H9 (cell line): Measurements from ENCODE around the gene PEX10. TPM values are rescaled to one million over a fixed set of nuclear protein-coding genes. Genes with fewer than 3 reads are reported as not detected.

ENCODE experiments used
- DNase-seq: peaks from one replicate; pipeline ENCODE4 v3.0.0-alpha.2; 2017
- H2AFZ ChIP-seq: one replicate; pipeline ENCODE4 v1.6.1; 2013; ENCODE audit warnings: mild to moderate bottlenecking, low read length, control low read depth, moderate library complexity
- H2AK5ac ChIP-seq: 2 replicates; pipeline ENCODE4 v1.6.1; 2013; ENCODE audit warnings: low read length, control low read depth, mixed read lengths; ENCODE audit not compliant: insufficient read length
- H2BK120ac ChIP-seq: one replicate; pipeline ENCODE4 v1.6.1; 2013; ENCODE audit warnings: low read depth, mild to moderate bottlenecking, low read length, control low read depth, inconsistent platforms; ENCODE audit not compliant: poor library complexity, severe bottlenecking
- H2BK12ac ChIP-seq: 2 replicates; pipeline ENCODE4 v1.6.1; 2013; ENCODE audit warnings: low read length, control low read depth, mixed read lengths, low read depth; ENCODE audit not compliant: insufficient read length
- H2BK15ac ChIP-seq: 2 replicates; pipeline ENCODE4 v1.6.1; 2013; ENCODE audit warnings: low read depth, low read length, control low read depth
- H2BK20ac ChIP-seq: one replicate; pipeline ENCODE4 v1.6.1; 2013; ENCODE audit warnings: low read depth, mild to moderate bottlenecking, low read length, control low read depth, inconsistent platforms; ENCODE audit not compliant: poor library complexity, severe bottlenecking
- H2BK5ac ChIP-seq: 2 replicates; pipeline ENCODE4 v1.6.1; 2013; ENCODE audit warnings: low read length, control low read depth, mixed read lengths; ENCODE audit not compliant: insufficient read length
- H3K14ac ChIP-seq: 2 replicates; pipeline ENCODE4 v1.6.1; 2013; ENCODE audit warnings: low read length, control low read depth; ENCODE audit not compliant: insufficient read depth
- H3K18ac ChIP-seq: 2 replicates; pipeline ENCODE4 v1.6.1; 2013; ENCODE audit warnings: low read depth, mild to moderate bottlenecking, mixed read lengths, low read length, control low read depth; ENCODE audit not compliant: insufficient read length
- H3K23ac ChIP-seq: 2 replicates; pipeline ENCODE4 v1.6.1; 2013; ENCODE audit warnings: low read length, control low read depth, mixed read lengths, low read depth; ENCODE audit not compliant: insufficient read length
- H3K23me2 ChIP-seq: 2 replicates; pipeline ENCODE4 v1.6.1; 2013; ENCODE audit warnings: low read depth, mild to moderate bottlenecking, mixed read lengths, low read length, control low read depth; ENCODE audit not compliant: insufficient read length, poor library complexity, severe bottlenecking
- H3K27ac ChIP-seq: 2 replicates; pipeline ENCODE4 v1.5.1; 2013; ENCODE audit warnings: low read length, control low read depth, mixed read lengths, low read depth; ENCODE audit not compliant: insufficient read length
- H3K27me3 ChIP-seq: 2 replicates; pipeline ENCODE4 v1.6.1; 2013; ENCODE audit warnings: low read length, control low read depth, inconsistent platforms; ENCODE audit not compliant: insufficient read depth
- H3K4ac ChIP-seq: 2 replicates; pipeline ENCODE4 v1.6.1; 2013; ENCODE audit warnings: low read depth, mild to moderate bottlenecking, control low read depth, inconsistent platforms, low read length, moderate library complexity
- H3K4me1 ChIP-seq: 2 replicates; pipeline ENCODE4 v1.6.1; 2013; ENCODE audit warnings: low read length, control low read depth, inconsistent platforms; ENCODE audit not compliant: insufficient read depth
- H3K4me2 ChIP-seq: 2 replicates; pipeline ENCODE4 v1.6.1; 2013; ENCODE audit warnings: low read length, control low read depth, mixed read lengths; ENCODE audit not compliant: insufficient read length, insufficient read depth
- H3K56ac ChIP-seq: 2 replicates; pipeline ENCODE4 v1.6.1; 2013; ENCODE audit warnings: low read depth, mild to moderate bottlenecking, mixed read lengths, low read length, control low read depth; ENCODE audit not compliant: insufficient read length
- H3K79me1 ChIP-seq: 2 replicates; pipeline ENCODE4 v1.6.1; 2013; ENCODE audit warnings: low read depth, mild to moderate bottlenecking, moderate library complexity, low read length, control low read depth, inconsistent platforms; ENCODE audit not compliant: insufficient read depth, poor library complexity, severe bottlenecking
- H3K79me2 ChIP-seq: 2 replicates; pipeline ENCODE4 v1.6.1; 2013; ENCODE audit warnings: low read length, control low read depth, inconsistent platforms; ENCODE audit not compliant: insufficient read depth
- H3K9ac ChIP-seq: 2 replicates; pipeline ENCODE4 v1.6.1; 2013; ENCODE audit warnings: low read length, control low read depth, mixed read lengths; ENCODE audit not compliant: insufficient read length; ENCODE audit errors: extremely low read depth
- H3K9me3 ChIP-seq: one replicate; pipeline ENCODE4 v1.6.1; 2013; ENCODE audit warnings: low read depth, low read length, inconsistent platforms; ENCODE audit not compliant: control insufficient read depth
- H3T11ph ChIP-seq: one replicate; pipeline ENCODE4 v1.6.1; 2013; ENCODE audit warnings: mild to moderate bottlenecking, low read length, control low read depth, inconsistent platforms
- H4K20me1 ChIP-seq: one replicate; pipeline ENCODE4 v1.6.1; 2013; ENCODE audit not compliant: control insufficient read depth, insufficient read length, insufficient read depth
- H4K5ac ChIP-seq: 2 replicates; pipeline ENCODE4 v1.6.1; 2013; ENCODE audit warnings: low read depth, mild to moderate bottlenecking, mixed read lengths, low read length, control low read depth; ENCODE audit not compliant: insufficient read length
- H4K8ac ChIP-seq: replicated peaks from 2 replicates; pipeline ENCODE4 v1.6.1; 2013; ENCODE audit warnings: low read length, control low read depth, mixed read lengths, low read depth; ENCODE audit not compliant: insufficient read length
- H4K91ac ChIP-seq: 2 replicates; pipeline ENCODE4 v1.6.1; 2013; ENCODE audit warnings: low read depth, mild to moderate bottlenecking, moderate library complexity, mixed read lengths, low read length, control low read depth; ENCODE audit not compliant: insufficient read length
- H3K27ac Mint-ChIP-seq, 3 experiments: 2 replicates in 2 of 3; 3 replicates in 1 of 3; pipeline ENCODE4 v1.8.0; 2020 to 2021; ENCODE audit warnings: mixed read lengths in 3 of 3, mild to moderate bottlenecking in 1 of 3, moderate library complexity in 1 of 3
- H3K27me3 Mint-ChIP-seq: 2 replicates; pipeline ENCODE4 v1.8.0; 2021; ENCODE audit warnings: low read depth, mild to moderate bottlenecking, moderate library complexity, mixed read lengths
- H3K36me3 Mint-ChIP-seq, 3 experiments: 2 replicates in 2 of 3; 3 replicates in 1 of 3; pipeline ENCODE4 v1.8.0; 2020 to 2021; ENCODE audit warnings: low read depth in 3 of 3, mixed read lengths in 3 of 3; ENCODE audit not compliant: insufficient read depth in 1 of 3
- H3K4me1 Mint-ChIP-seq, 2 experiments: 2 replicates each; pipeline ENCODE4 v1.8.0; 2020; ENCODE audit warnings: mixed read lengths in 2 of 2
- H3K4me3 Mint-ChIP-seq, 2 experiments: 2 replicates in 1 of 2; 3 replicates in 1 of 2; pipeline ENCODE4 v1.8.0; 2020 to 2021; ENCODE audit warnings: mild to moderate bottlenecking in 2 of 2, mixed read lengths in 2 of 2, moderate library complexity in 1 of 2
- H3K9me3 Mint-ChIP-seq, 2 experiments: 2 replicates in 1 of 2; 3 replicates in 1 of 2; pipeline ENCODE4 v1.8.0; 2020; ENCODE audit warnings: mild to moderate bottlenecking in 2 of 2, mixed read lengths in 2 of 2, moderate library complexity in 1 of 2
- WGBS: extraction: QIAGEN DNeasy Blood & Tissue Kit; methylation state at CpG from one replicate; pipeline ENCODE4 v1.1.7; 2013; ENCODE audit warnings: missing lambda C conversion rate, low lambda C conversion rate, mixed read lengths; ENCODE audit not compliant: insufficient read length; ENCODE audit errors: extremely low coverage; 5-methylcytosine and 5-hydroxymethylcytosine counted together
- total RNA-seq: library from RNA; stranded (reverse); gene quantifications from 2 replicates; pipeline ENCODE4 v1.2.1, GENCODE V29; 2021
- TF ChIP-seq, protein P1 (sequence below): fragments of 200-600 bp; sonication (generic); conservative IDR thresholded peaks from 3 replicates; pipeline ENCODE4 v1.8.0; 2021; ENCODE audit warnings: antibody characterized with exemption, mild to moderate bottlenecking

Gene PEX10
- total RNA-seq, 1 experiment from 2014 or later = 34.4 TPM

DNA sequence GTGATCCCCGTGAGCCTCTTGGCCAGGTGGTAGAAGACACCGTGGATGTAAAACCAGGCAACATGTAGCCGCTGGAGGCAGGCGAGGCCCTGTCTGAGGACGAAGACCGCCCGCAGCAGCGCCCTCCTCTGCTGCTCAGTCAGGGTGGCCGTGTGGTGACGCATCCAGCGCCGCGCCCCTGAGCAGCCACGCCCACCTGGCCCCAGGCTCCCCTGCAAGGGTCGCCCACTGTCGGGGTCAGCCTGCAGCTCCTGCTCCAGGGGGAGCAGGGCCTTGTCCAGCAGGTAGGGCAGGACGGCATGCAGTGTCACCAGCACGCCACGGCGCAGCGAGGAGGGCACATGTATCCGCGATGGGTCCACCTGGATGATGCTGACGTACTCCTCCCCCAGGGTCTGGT, 3.9 kb downstream of the PEX10 start:
- H2BK20ac ChIP-seq = no peak overlapping the region
- no peaks in the 10 kb centered on the region for H3K4me1 ChIP-seq
- no peaks in the 10 kb centered on the region for H4K20me1 ChIP-seq
- no peak overlapping the region for H3K4me2 ChIP-seq
- peaks cover 15% of the 10 kb centered on the region for H3K23me2 ChIP-seq
- no CpG with 5 or more reads among the region's 24 CpGs for WGBS
- no peak overlapping the region for H3T11ph ChIP-seq
- no peak overlapping the region for H4K8ac ChIP-seq
- H3K9me3 ChIP-seq = no peaks in the 10 kb centered on the region
- H3K4me3 Mint-ChIP-seq = no peak overlapping the region
- H2AK5ac ChIP-seq = no peak overlapping the region
- no peak overlapping the region for H4K5ac ChIP-seq
- no peak overlapping the region for H3K14ac ChIP-seq
- no peaks in the 10 kb centered on the region for H3K27me3 ChIP-seq
- no peak overlapping the region for H2AFZ ChIP-seq
- H3K27me3 Mint-ChIP-seq = no peaks in the 10 kb centered on the region; the same call in none of the 2 replicates
- H3K18ac ChIP-seq = no peak overlapping the region
- H3K27ac Mint-ChIP-seq = no peak overlapping the region
- no peaks in the 10 kb centered on the region for H3K9me3 Mint-ChIP-seq
- peaks cover 4 to 11% of the 10 kb centered on the region in 2 experiments; a peak in 3 of 4 replicates for H3K4me1 Mint-ChIP-seq
- no peak overlapping the region for H3K27ac ChIP-seq
- H3K36me3 Mint-ChIP-seq = peaks cover 15 to 59% (median 51%) of the 10 kb centered on the region in 3 experiments; a peak in 6 of 7 replicates
- no peaks in the 10 kb centered on the region for H3K79me2 ChIP-seq
- H2BK120ac ChIP-seq = no peak overlapping the region
- no peak overlapping the region for H3K56ac ChIP-seq
- no peak overlapping the region for H2BK12ac ChIP-seq
- DNase-seq = no peak
- H3K23ac ChIP-seq = no peak overlapping the region
- H2BK15ac ChIP-seq = no peak overlapping the region
- H2BK5ac ChIP-seq = no peak overlapping the region
- H3K4ac ChIP-seq = no peak overlapping the region
- H3K79me1 ChIP-seq = no peaks in the 10 kb centered on the region
- H3K9ac ChIP-seq = no peak overlapping the region
- TF ChIP-seq, protein P1, sequence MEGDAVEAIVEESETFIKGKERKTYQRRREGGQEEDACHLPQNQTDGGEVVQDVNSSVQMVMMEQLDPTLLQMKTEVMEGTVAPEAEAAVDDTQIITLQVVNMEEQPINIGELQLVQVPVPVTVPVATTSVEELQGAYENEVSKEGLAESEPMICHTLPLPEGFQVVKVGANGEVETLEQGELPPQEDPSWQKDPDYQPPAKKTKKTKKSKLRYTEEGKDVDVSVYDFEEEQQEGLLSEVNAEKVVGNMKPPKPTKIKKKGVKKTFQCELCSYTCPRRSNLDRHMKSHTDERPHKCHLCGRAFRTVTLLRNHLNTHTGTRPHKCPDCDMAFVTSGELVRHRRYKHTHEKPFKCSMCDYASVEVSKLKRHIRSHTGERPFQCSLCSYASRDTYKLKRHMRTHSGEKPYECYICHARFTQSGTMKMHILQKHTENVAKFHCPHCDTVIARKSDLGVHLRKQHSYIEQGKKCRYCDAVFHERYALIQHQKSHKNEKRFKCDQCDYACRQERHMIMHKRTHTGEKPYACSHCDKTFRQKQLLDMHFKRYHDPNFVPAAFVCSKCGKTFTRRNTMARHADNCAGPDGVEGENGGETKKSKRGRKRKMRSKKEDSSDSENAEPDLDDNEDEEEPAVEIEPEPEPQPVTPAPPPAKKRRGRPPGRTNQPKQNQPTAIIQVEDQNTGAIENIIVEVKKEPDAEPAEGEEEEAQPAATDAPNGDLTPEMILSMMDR = no peak
- H4K91ac ChIP-seq = no peak overlapping the region
